Activated T-helper 2 cell treated with anti-CD3 and anti-CD28 coated beads, Interferon-gamma antibody, Interleukin-2, Interleukin-4, amounts not matched to agents 10 μg/mL and 5 μg/mL and 100 μg/mL, durations not matched to agents 14 hours and 24 hours and 36 hours (primary cell): ENCODE data around the gene TAF4. TPM values are rescaled to one million over a fixed set of nuclear protein-coding genes. Genes with fewer than 3 reads are reported as not detected.
"Not testable (repeated sequence)": the region's sequence is repeated elsewhere in the genome, so short reads cannot be mapped to it uniquely, and the experiment has no call there.

Experiments
- DNase-seq: peaks from one replicate; pipeline ENCODE4 v3.0.0; 2021; ENCODE audit warnings: low spot score
- H3K27ac Mint-ChIP-seq: one replicate; pipeline ENCODE4 v1.8.0; 2021; ENCODE audit warnings: mixed read lengths
- H3K27me3 Mint-ChIP-seq: one replicate; pipeline ENCODE4 v1.8.0; 2021; ENCODE audit warnings: low read depth, mixed read lengths
- H3K36me3 Mint-ChIP-seq: one replicate; pipeline ENCODE4 v1.8.0; 2021; ENCODE audit warnings: low read depth, mixed read lengths
- H3K4me1 Mint-ChIP-seq: one replicate; pipeline ENCODE4 v1.8.0; 2021; ENCODE audit warnings: low read depth, mixed read lengths
- H3K4me3 Mint-ChIP-seq: one replicate; pipeline ENCODE4 v1.8.0; 2021; ENCODE audit warnings: low read depth, mild to moderate bottlenecking, moderate library complexity, mixed read lengths
- H3K9me3 Mint-ChIP-seq: one replicate; pipeline ENCODE4 v1.8.0; 2021; ENCODE audit warnings: mixed read lengths
- intact Hi-C: fragments of 100-400 bp; cut with micrococcal nuclease; formaldehyde crosslinking; loops from one replicate; pipeline ENCODE4 v1.15.1; 2023
- total RNA-seq: library from RNA; stranded (reverse); gene quantifications from 2 replicates; pipeline ENCODE4 v1.2.3, GENCODE V29; 2022

TAF4 gene
- total RNA-seq, 1 donor from 2014 or later: 26.9 TPM

DNA sequence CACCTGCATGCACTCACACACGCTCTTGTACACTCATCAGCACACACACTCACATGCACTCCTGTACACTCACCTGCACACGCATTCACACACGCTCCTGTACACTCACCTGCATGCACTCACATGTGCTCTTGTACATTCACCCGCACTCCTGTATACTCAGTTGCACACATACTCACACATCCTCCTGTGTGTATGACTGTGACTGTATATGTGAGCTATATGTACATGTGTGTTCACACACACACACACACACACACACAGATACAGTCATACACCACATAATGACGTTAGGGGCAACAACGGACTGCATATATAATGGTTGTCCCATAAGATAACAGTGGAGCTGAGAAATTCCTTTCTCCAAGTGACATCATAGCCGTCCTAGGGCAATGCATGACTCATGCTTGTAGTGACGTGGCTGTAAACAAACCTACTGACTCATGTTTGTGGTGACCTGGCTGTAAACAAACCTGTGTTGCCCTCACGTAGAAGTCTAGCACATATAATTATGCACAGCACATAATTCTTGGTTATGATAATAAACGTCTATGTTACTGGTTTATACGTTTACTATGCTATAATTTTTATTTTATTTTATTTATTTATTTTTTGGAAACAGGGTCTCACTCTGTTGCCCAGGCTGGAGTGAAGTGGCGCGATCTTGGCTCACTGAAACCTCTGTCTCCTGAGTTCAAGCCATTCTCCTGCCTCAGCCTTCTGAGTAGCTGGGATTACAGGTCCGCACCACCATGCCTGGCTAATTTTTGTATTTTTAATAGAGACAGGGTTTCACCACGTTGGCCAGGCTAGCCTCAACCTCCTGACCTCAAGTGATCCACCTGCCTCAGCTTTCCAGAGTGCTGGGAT is 22.8 kb upstream of the TAF4 start:
- Mint-ChIP-seq H3K4me1 (no peaks in the 10 kb centered on the region), H3K36me3 (no peaks in the 10 kb centered on the region), H3K9me3 (peaks cover 11% of the 10 kb centered on the region), H3K27ac (no peak overlapping the region), H3K27me3 (no peaks in the 10 kb centered on the region), H3K4me3 (no peak overlapping the region)
- DNase-seq: no peak
- intact Hi-C loops: no loop called here

DNA sequence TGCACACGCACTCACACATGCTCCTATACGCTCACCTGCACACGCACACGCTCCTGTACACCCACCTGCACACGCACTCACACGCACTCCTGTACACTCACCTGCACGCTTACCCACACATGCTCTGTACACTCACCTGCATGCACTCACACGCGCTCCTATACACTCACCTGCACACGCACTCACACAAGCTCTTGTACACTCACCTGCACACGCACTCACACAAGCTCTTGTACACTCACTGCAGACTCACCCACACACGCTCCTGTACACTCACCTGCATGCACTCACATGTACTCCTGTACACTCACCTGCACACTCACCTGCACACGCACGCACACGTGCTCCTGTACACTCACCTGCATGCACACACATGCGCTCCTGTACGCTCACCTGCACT is 22.0 kb upstream of the TAF4 start:
- no peak overlapping the region for H3K4me3 Mint-ChIP-seq
- H3K27me3 Mint-ChIP-seq: no peaks in the 10 kb centered on the region
- DNase-seq: no peak
- intact Hi-C loops: no loop called here
- no peaks in the 10 kb centered on the region for H3K36me3 Mint-ChIP-seq
- no peaks in the 10 kb centered on the region for H3K4me1 Mint-ChIP-seq
- peaks cover 7% of the 10 kb centered on the region for H3K9me3 Mint-ChIP-seq
- no peak overlapping the region for H3K27ac Mint-ChIP-seq

DNA sequence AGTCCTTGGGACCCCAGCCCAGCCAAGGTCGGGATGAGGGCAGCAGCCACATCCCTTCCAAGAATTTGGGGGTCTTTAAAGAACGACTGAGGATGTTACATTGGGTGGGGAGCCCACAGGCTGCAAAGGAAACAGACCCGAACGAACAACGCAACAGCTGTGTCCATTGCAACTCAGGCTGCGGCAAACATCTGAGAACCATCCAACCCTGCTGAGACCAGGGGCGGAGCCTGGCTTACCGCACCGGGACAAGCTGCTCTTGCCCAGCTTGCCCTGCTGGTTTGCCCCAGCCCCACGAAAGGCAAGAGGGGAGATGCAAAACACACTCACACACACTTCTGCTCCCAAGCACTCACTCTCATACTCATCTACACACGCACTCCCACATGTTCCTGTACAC is 21.5 kb upstream of the TAF4 start:
- Mint-ChIP-seq H3K36me3 (no peaks in the 10 kb centered on the region), H3K27ac (no peak overlapping the region), H3K4me3 (no peak overlapping the region), H3K4me1 (no peaks in the 10 kb centered on the region), H3K9me3 (peaks cover 7% of the 10 kb centered on the region), H3K27me3 (no peaks in the 10 kb centered on the region)
- intact Hi-C loops: no loop called here
- DNase-seq: no peak

DNA sequence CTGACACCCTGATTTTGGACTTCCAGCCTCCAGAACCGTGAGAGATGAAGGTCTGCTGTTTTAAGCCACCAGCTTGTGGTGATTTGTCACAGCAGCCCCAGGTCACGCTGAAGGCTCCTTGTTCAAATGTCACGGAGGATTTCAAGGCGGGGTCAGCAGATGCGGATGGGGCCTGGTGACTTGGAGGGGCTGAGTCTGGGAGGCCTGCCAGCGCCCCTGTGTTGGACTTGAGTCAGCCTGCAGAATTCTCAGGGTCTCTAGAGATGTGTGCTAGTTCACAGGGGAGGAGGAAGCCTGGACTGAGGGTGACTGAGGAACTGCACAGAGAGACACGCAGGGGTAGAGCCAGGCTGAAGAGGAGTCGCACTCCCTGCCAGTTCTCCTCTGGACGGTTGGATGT is 19.5 kb upstream of the TAF4 start:
- H3K27me3 Mint-ChIP-seq: no peaks in the 10 kb centered on the region
- no peak overlapping the region for H3K4me3 Mint-ChIP-seq
- DNase-seq: no peak
- peaks cover 8% of the 10 kb centered on the region for H3K9me3 Mint-ChIP-seq
- H3K27ac Mint-ChIP-seq: no peak overlapping the region
- intact Hi-C loops: no loop called here
- no peaks in the 10 kb centered on the region for H3K36me3 Mint-ChIP-seq
- no peaks in the 10 kb centered on the region for H3K4me1 Mint-ChIP-seq

DNA sequence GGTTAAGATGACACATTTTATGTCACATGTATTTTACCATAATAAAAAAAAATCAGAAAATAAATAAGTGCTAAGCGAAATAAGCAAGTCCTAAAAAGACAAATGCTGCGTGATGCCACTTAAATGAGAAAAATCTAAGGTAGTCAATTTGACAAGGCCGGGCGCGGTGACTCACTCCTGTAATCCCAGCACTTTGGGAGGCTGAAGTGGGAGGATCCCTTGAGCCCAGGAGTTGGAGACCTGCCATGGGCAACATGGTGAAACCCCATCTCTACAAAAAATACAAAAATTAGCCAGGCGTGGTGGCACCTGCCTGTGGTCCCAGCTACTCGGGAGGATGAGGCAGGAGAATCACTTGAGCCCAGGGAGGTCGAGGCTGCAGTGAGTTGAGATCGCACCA is 18.5 kb upstream of the TAF4 start:
- H3K9me3 Mint-ChIP-seq, intact Hi-C loops, DNase-seq, H3K36me3 Mint-ChIP-seq, H3K27ac Mint-ChIP-seq, H3K4me3 Mint-ChIP-seq, H3K27me3 Mint-ChIP-seq, H3K4me1 Mint-ChIP-seq: not testable (repeated sequence)

DNA sequence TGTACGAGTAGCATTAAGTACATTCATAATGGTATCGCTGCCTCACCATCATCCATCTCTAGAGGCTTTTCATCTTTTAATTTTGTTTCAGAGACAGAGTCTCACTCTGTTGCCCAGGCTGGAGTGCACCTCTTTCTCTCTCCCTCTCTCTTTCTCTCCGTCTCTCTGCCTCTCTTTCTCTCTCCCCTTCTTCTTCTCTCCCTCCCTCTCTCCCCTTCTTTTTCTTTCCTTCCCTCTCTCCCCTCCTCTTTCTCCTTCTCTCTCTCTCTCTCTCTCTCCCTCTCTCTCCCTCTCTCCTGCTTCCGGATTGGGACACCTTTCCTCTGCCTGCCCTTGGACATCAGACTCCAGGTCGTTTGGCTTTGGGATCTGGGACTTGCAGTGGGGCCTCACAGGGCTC is 17.6 kb upstream of the TAF4 start:
- Mint-ChIP-seq H3K4me3 (no peak overlapping the region), H3K27me3 (no peaks in the 10 kb centered on the region), H3K27ac (no peak overlapping the region), H3K9me3 (peaks cover 15% of the 10 kb centered on the region), H3K4me1 (no peaks in the 10 kb centered on the region), H3K36me3 (no peaks in the 10 kb centered on the region)
- intact Hi-C loops: no loop called here
- no peak for DNase-seq

DNA sequence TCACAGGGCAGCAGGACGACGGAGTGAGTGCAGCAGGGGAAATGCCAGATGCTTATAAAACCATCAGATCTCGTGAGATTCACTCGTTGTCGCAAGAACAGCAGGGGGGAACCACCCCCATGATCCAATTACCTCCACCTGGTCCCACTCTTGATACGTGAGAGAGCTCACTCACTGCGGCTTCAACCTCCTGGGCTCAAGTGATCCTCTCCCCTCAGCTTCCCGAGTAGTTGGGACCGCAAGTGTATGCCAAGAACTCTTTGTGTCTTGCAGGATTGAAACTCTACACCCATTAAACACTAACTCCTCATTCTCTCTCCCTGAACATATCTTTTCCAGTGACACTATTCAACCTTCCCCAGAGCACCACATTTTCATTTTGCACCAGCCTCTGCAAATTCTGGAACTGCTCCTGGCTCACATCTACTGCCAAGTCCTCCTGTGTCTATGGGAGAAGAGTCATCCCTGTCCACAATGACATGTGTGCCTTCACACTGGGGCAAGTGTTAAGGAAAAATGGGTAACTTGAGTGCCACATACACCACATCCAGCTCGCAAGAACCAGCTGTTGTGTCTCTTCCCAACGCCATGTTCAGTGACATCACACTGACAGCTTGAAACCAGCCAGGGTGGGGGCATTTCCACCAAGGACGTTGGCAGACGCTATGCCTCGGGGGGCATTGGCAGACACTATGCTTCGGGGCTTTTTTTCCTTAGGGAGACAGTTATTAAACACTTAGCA is 14.7 kb upstream of the TAF4 start:
- Mint-ChIP-seq H3K36me3 (peaks cover 4% of the 10 kb centered on the region), H3K4me1 (no peaks in the 10 kb centered on the region), H3K4me3 (no peak overlapping the region), H3K27ac (no peak overlapping the region), H3K9me3 (peaks cover 28% of the 10 kb centered on the region), H3K27me3 (no peaks in the 10 kb centered on the region)
- no peak for DNase-seq
- intact Hi-C loops: no loop called here

DNA sequence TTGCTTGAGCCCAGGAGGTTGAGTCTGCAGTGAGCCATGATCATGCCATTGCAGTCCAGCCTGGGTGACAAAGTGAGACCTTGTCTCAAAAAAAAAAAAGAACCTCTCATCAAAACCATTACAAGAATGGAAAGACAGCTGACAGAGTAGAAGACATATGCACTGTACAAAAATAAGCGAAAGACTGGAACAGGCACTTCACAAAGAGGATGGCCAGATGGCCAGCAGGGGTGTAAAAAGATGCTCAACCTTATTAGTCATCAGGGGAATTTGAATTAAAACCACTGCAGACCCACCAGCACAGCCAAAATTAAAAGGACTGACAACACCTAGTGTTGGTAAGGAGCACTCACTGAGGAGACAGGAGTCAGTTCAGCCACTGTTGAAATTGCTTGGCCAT is 13.5 kb upstream of the TAF4 start:
- no peaks in the 10 kb centered on the region for H3K27me3 Mint-ChIP-seq
- intact Hi-C loops: no loop called here
- peaks cover 4% of the 10 kb centered on the region for H3K36me3 Mint-ChIP-seq
- H3K27ac Mint-ChIP-seq: no peak overlapping the region
- no peaks in the 10 kb centered on the region for H3K4me1 Mint-ChIP-seq
- H3K4me3 Mint-ChIP-seq: no peak overlapping the region
- no peak for DNase-seq
- H3K9me3 Mint-ChIP-seq: peaks cover 37% of the 10 kb centered on the region

DNA sequence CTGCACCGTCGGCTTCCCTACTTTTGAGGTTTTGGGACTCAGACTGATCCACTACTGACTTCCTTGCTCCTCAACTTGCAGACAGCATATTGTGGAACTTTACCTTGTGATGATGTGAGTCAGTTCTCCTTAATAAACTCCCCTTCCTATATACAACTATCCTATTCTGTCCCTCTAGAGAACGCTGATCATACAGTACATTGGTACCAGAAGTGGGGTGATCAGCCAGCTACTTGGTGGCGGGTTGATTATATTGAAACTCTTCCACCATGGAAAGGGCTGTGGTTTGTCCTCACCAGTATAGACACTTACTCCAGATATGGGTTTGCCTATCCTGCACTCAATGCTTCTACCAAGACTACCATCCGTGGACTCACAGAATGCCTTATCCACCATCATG is 7.6 kb upstream of the TAF4 start:
- Mint-ChIP-seq H3K36me3 (peaks cover 4% of the 10 kb centered on the region), H3K4me1 (no peaks in the 10 kb centered on the region), H3K27me3 (peaks cover 7% of the 10 kb centered on the region), H3K27ac (no peak overlapping the region), H3K9me3 (peaks cover 41% of the 10 kb centered on the region), H3K4me3 (no peak overlapping the region)
- intact Hi-C loops: no loop called here
- no peak for DNase-seq

DNA sequence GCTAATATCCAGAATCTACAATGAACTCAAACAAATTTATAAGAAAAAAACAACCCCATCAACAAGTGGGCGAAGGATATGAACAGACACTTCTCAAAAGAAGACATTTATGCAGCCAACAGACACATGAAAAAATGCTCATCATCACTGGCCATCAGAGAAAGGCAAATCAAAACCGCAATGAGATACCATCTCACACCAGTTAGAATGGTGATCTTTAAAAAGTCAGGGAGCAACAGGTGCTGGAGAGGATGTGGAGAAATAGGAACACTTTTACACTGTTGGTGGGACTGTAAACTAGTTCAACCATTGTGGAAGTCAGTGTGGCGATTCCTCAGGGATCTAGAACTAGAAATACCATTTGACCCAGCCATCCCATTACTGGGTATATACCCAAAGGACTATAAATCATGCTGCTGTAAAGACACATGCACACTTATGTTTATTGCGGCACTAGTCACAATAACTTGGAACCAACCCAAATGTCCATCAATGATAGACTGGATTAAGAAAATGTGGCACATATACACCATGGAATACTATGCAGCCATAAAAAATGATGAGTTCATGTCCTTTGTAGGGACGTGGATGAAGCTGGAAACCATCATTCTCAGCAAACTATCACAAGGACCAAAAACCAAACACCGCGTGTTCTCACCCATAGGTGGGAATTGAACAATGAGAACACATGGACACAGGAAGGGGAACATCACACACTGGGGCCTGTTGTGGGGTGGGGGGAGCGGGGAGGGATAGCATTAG is 6.2 kb upstream of the TAF4 start:
- H3K27me3 Mint-ChIP-seq, H3K27ac Mint-ChIP-seq, H3K36me3 Mint-ChIP-seq, DNase-seq, intact Hi-C loops, H3K4me3 Mint-ChIP-seq: not testable (repeated sequence)
- H3K9me3 Mint-ChIP-seq: peaks cover 34% of the 10 kb centered on the region
- H3K4me1 Mint-ChIP-seq: peaks cover 13% of the 10 kb centered on the region

DNA sequence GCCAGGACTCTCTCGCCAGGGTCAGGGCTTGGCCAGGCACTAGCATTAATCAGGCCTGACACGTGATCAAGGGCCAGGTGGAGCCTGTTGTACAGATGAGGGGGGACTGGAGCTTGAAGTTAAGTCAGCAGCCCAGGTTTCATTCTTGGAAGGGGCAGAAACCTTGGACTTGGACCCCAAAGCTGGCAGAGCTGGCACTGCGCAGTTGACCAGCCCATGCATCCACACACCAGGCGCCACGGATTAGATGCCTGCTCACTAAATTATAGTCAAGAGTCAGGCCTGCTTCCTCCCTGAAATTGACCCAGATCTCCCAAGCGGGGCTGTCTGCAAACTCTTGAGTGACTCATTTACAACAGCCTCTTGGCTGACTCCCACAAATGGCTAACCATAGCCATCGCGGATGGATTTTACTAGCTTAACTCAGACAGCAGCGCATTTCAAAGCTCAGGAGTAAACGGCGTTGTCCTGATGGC is 4.1 kb upstream of the TAF4 start:
- no peak for DNase-seq
- intact Hi-C loops: loop anchor here (5.0 kb wide), 1 partner anchor 233 kb away; the partner anchor contains the start of gene ADRM1
- peaks cover 4% of the 10 kb centered on the region for H3K36me3 Mint-ChIP-seq
- peaks cover 16% of the 10 kb centered on the region for H3K4me1 Mint-ChIP-seq
- H3K27ac Mint-ChIP-seq: no peak overlapping the region
- H3K4me3 Mint-ChIP-seq: no peak overlapping the region
- H3K27me3 Mint-ChIP-seq: peaks cover 9% of the 10 kb centered on the region
- peaks cover 22% of the 10 kb centered on the region for H3K9me3 Mint-ChIP-seq

DNA sequence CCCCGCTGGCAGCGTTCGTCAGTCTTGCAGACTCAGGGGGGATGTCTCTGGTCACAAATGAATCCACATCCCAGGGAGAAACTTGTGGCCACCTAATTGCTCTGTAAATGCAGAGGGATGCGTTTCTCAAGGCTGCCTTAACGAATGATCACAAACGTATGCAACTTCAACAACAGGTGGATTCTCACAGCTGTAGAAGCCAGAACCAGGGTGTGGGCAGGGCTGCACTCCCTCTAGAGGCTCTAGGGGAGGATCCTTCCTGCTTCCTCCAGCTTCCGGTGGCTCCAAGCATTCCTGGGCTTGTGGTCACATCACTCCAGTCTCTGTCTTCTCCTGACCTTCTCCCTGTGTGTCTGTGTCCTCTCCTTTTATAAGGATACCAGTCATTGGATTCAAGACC is 3.3 kb upstream of the TAF4 start:
- peaks cover 6% of the 10 kb centered on the region for H3K36me3 Mint-ChIP-seq

More for the DNA sequence above, 3.3 kb upstream of the TAF4 start:
- Mint-ChIP-seq H3K27me3 (peaks cover 9% of the 10 kb centered on the region), H3K9me3 (peaks cover 17% of the 10 kb centered on the region), H3K4me3 (no peak overlapping the region), H3K4me1 (peaks cover 18% of the 10 kb centered on the region), H3K27ac (no peak overlapping the region)
- intact Hi-C loops: loop anchor here (5.0 kb wide), 1 partner anchor 233 kb away; the partner anchor contains the start of gene ADRM1
- DNase-seq: no peak
